Testis (tissue), 3 donors: Measurements from ENCODE around the gene AP1S2. TPM values are rescaled to one million over a fixed set of nuclear protein-coding genes. Genes with fewer than 3 reads are reported as not detected.

Experiments
- DNase-seq: peaks from one replicate; pipeline ENCODE4 v3.0.0-alpha.2; 2019
- H3K27ac ChIP-seq, 2 donors: fragments of 200-600 bp; sonication (generic); one replicate each; pipeline ENCODE4 v1.5.1; 2019
- H3K27me3 ChIP-seq: fragments of 200-600 bp; sonication (generic); one replicate; pipeline ENCODE4 v1.5.1; 2019
- H3K36me3 ChIP-seq: fragments of 200-600 bp; sonication (generic); one replicate; pipeline ENCODE4 v1.5.1; 2017; ENCODE audit warnings: low read depth; ENCODE audit errors: missing control alignments
- H3K4me1 ChIP-seq: fragments of 200-600 bp; sonication (generic); one replicate; pipeline ENCODE4 v1.5.1; 2019
- H3K4me3 ChIP-seq, 2 donors: fragments of 200-600 bp; sonication (generic); one replicate each; pipeline ENCODE4 v1.5.1; 2017 to 2019
- H3K9me3 ChIP-seq: fragments of 200-600 bp; sonication (generic); one replicate; pipeline ENCODE4 v1.5.1; 2017
- POLR2A ChIP-seq: fragments of 450-650 bp; IDR thresholded peaks from one replicate; pipeline ENCODE4 v1.6.1; 2017; ENCODE audit warnings: antibody characterized with exemption, mild to moderate bottlenecking, moderate library complexity
- WGBS, 2 donors: methylation state at CpG; one replicate each; pipeline ENCODE4 v1.1.5; 2018; 5-methylcytosine and 5-hydroxymethylcytosine counted together
- intact Hi-C: fragments of 100-400 bp; cut with DNase I; formaldehyde crosslinking; loops from one replicate; pipeline ENCODE4 v1.15.1; 2023; ENCODE audit warnings: low total_unique reads
- polyA plus RNA-seq: library from polyadenylated mRNA; stranded (reverse); fragments of 350-450 nt; fragmentation: Illumina TruSeq; extraction: RNeasy Lipid Tissue Mini Kit (QIAGEN cat#74804); gene quantifications from one replicate; pipeline ENCODE4 v1.2.3, GENCODE V29; 2014; ENCODE audit warnings: low read depth, low replicate concordance; ENCODE audit not compliant: insufficient read depth
- total RNA-seq, 2 donors: library from RNA; depleted of rRNA; stranded (reverse); fragments of >200 nt; gene quantifications; one replicate each; pipeline ENCODE4 v1.2.3, GENCODE V29; 2016
- TF ChIP-seq, protein P1 (sequence below), 3 experiments: fragments of 450-650 bp in 2 of 3; fragments of 200-600 bp in 1 of 3; sonication (generic) in 1 of 3; IDR thresholded peaks; one replicate each; pipeline ENCODE4 v1.5.1; 2016 to 2019; ENCODE audit warnings: antibody characterized with exemption in 3 of 3, mild to moderate bottlenecking in 2 of 3, moderate library complexity in 1 of 3

AP1S2 gene
- total and polyA plus RNA-seq, 3 donors from 2014 or later, result 60.8 to 107 (median 69.8) TPM

- no peaks in the 10 kb centered on the region for H3K36me3 ChIP-seq
- 69 to 84% methylated on average over 7 to 10 of the region's 10 CpGs for whole genome bisulfite sequencing, 2 donors
- H3K27ac ChIP-seq, result no peak overlapping the region
- H3K4me3 ChIP-seq, result no peak overlapping the region
- H3K4me1 ChIP-seq, result no peaks in the 10 kb centered on the region
- no peaks in the 10 kb centered on the region for H3K9me3 ChIP-seq
- peak; percentile 23 for DNase-seq
- no peak for TF ChIP-seq POLR2A
- TF ChIP-seq, protein P1, sequence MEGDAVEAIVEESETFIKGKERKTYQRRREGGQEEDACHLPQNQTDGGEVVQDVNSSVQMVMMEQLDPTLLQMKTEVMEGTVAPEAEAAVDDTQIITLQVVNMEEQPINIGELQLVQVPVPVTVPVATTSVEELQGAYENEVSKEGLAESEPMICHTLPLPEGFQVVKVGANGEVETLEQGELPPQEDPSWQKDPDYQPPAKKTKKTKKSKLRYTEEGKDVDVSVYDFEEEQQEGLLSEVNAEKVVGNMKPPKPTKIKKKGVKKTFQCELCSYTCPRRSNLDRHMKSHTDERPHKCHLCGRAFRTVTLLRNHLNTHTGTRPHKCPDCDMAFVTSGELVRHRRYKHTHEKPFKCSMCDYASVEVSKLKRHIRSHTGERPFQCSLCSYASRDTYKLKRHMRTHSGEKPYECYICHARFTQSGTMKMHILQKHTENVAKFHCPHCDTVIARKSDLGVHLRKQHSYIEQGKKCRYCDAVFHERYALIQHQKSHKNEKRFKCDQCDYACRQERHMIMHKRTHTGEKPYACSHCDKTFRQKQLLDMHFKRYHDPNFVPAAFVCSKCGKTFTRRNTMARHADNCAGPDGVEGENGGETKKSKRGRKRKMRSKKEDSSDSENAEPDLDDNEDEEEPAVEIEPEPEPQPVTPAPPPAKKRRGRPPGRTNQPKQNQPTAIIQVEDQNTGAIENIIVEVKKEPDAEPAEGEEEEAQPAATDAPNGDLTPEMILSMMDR (IDR thresholded peaks at IDR 0.05), result no peak
- intact Hi-C loops, result no loop called here
- no peaks in the 10 kb centered on the region for H3K27me3 ChIP-seq
These were observed 38.7 kb downstream of the AP1S2 start for GRCh38 chrX:15815779-15816437.

DNA sequence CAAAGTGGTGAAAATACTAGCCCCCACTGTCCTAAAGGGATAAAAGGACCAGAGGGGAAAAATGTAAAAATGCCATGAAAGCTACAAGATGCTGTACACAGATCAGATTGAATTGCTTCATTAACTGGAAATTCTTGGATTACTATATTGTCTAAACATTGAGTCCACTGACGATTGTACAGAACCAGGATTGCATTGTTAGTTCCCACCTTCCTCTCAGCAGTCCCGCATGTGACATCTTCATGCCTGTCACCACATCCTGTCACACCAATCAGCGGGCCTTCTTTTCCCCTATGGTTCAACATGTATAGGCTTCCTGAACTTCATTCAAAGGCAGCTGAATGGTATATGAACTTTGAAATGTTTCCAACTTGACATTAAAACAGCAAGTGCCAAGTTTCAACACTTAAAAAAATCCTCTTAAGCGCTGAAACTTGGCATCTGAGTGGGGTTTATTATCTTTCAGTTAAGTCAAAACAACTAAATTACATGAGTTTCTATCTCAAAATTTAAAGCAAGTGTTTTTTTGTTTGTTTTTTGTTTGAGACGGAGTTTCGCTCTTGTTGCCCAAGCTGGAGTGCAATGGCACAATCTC, 39.7 kb downstream of the AP1S2 start:
- intact Hi-C loops, result no loop called here
- TF ChIP-seq, protein P1 (IDR thresholded peaks at IDR 0.05), result no peak
- TF ChIP-seq POLR2A, result no peak
- DNase-seq, result no peak
- Histone ChIP-seq H3K4me3 (no peak overlapping the region), H3K9me3 (no peaks in the 10 kb centered on the region), H3K36me3 (no peaks in the 10 kb centered on the region), H3K27me3 (no peaks in the 10 kb centered on the region), H3K27ac (no peak overlapping the region), H3K4me1 (no peaks in the 10 kb centered on the region)
- 90% methylated on average over 6 of the region's 6 CpGs for WGBS, 2 donors

GRCh38 chrX:15813416-15813815, 41.2 kb downstream of the AP1S2 start:
- H3K27me3 ChIP-seq, result no peaks in the 10 kb centered on the region
- TF ChIP-seq, protein P1 (IDR thresholded peaks at IDR 0.05), result no peak
- TF ChIP-seq POLR2A, result no peak
- no peaks in the 10 kb centered on the region for H3K36me3 ChIP-seq
- intact Hi-C loops, result no loop called here
- 92% methylated on average over 1 of the region's 1 CpG; no CpG with 5 or more reads in 1 of the 2 donors for WGBS, 2 donors
- H3K4me3 ChIP-seq, result no peak overlapping the region
- H3K27ac ChIP-seq, result no peak overlapping the region
- H3K4me1 ChIP-seq, result no peaks in the 10 kb centered on the region
- DNase-seq, result no peak
- no peaks in the 10 kb centered on the region for H3K9me3 ChIP-seq

- TF ChIP-seq, protein P1 (IDR thresholded peaks at IDR 0.05), result no peak
- TF ChIP-seq POLR2A, result no peak
- no peak overlapping the region for H3K27ac ChIP-seq
- H3K9me3 ChIP-seq, result no peaks in the 10 kb centered on the region
- H3K4me1 ChIP-seq, result no peaks in the 10 kb centered on the region
- intact Hi-C loops, result no loop called here
- H3K27me3 ChIP-seq, result no peaks in the 10 kb centered on the region
- no peak for DNase-seq
- no peak overlapping the region for H3K4me3 ChIP-seq
- H3K36me3 ChIP-seq, result no peaks in the 10 kb centered on the region
- WGBS, 2 donors, result 85 to 95% methylated on average over 8 of the region's 8 CpGs
These were observed 42.2 kb downstream of the AP1S2 start for GRCh38 chrX:15812192-15812938.
